ENCODE measurements around the gene LRRC75B.
"Not testable (repeated sequence)": the region's sequence is repeated elsewhere in the genome, so short reads cannot be mapped to it uniquely, and the experiment has no call there.

LRRC75B gene, protein sequence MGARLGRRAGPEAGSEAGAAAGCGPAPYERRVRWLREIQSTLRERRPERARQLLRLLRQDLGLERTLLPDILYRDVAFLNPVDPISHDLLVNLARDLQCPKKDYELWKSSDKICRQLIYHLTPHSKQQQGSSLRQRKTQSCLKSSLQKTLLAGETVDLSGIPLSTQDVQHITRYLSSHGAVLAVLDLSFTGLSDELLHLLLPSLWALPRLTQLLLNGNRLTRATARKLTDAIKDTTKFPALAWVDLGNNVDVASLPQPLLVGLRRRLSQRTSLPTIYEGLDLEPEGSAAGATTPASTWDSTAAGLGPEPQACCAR

GRCh38 chr22:24592851-24593558, at the start of gene LRRC75B:
Gene LRRC75B (minus strand): TSS chr22:24593073. CDS start chr22:24593039, 34 bp downstream.
- no peak for DNase-seq (ENCODE audit: low read depth)

DNA sequence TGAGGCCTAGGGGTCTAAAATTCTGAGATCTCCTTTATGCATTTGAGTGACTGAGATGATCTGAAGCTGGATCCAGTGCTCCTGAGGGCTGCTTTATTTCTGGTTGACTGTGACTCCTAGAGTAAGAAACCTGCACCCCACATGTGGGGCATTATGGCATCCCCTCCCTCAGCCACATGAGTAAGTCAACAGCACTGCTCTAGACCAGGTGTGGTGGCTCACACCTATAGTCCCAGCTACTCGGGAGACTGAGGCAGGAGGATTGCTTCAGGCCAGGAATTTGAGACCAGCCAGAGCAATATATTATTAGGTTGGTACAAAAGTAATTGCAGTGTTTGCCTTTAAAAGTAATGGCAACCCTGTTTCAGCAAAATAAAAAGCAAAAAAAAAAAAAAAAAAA, 49.4 kb upstream of the LRRC75B start:
- not testable (repeated sequence) for DNase-seq (ENCODE audit: low read depth)

- DNase-seq (ENCODE audit: low read depth) = not testable (repeated sequence)
Measured at GRCh38 chr22:24636513-24636912, 43.6 kb upstream of the LRRC75B start.

DNA sequence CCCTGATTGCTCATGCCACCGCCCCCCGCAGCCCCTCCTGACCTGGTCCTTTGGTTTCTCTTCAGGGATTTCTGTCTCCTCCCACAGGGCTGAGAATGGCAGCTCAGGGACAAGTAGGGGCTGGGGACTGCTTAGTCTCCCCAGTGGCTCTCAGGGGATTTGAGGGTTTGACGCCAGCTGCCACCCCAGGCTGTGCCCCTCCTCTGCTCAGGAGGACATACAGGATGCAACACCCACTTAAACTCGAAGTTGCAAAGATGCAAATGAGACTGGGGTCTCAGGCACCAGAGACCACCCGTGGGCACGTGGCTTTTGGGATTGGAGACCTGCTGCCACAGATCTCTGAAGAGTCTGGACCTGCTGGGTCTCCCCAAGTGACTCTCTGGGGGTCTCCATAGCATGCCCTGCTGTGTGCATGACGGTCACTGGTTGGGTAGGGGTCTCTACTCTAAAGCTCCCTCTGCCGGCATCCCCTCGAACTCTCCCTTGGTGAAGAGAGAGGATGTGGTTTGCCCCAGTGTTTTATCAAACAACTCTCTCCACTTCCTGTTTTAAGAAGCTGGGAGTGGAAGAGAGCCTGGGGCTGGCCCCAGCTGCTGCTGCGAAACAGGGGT, 42.0 kb upstream of the LRRC75B start:
- not testable (repeated sequence) for DNase-seq (ENCODE audit: low read depth)

GRCh38 chr22:24633231-24634023, 40.6 kb upstream of the LRRC75B start:
- DNase-seq (ENCODE audit: low read depth) = not testable (repeated sequence)

DNA sequence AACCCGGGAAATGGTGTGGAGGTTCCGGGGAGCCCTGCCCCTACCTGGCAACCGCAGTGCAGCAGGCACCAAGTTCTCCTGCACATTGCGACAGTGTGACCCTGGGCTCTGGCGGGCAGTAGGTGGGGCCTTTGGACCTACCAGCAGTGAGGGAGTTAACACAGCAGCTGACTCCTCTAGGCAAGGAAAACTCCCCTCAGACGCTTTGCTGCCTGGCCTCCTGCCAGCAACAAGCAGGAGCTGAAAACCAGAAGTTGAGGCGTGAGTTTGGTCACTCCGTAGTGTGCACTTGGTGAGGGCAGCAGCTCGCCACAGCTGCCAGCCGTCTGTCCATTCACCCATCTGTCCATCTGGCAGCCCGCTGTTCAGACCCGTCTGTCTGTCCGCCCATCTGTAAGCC, 39.8 kb upstream of the LRRC75B start:
- DNase-seq (ENCODE audit: low read depth) = not testable (repeated sequence)

GRCh38 chr22:24631430-24632122, 38.7 kb upstream of the LRRC75B start:
- not testable (repeated sequence) for DNase-seq (ENCODE audit: low read depth)

- DNase-seq (ENCODE audit: low read depth) = not testable (repeated sequence)
Measured at GRCh38 chr22:24630812-24631427, 38.0 kb upstream of the LRRC75B start.

DNA sequence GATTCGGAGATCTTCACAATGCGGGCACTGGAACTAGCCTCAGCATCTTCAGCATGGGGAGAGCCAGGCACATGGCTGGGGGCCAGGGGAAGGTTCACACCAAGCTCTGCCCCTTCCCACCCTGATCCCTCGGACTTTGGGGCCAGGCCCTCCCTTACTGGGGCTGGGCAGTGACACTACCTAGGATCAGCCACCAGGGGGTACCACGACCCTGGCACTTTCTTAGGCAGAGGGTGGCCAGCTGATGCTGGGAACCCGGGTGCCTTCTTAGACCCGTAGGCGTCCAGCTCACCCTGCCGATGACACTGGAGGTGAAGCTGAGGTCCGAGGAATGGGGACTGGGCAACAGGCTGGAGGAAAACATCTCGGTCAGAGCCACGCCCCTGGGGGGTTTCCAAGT, 36.2 kb upstream of the LRRC75B start:
- DNase-seq (ENCODE audit: low read depth) = not testable (repeated sequence)

GRCh38 chr22:24627911-24628310, 35.0 kb upstream of the LRRC75B start:
- DNase-seq (ENCODE audit: low read depth) = not testable (repeated sequence)

GRCh38 chr22:24622596-24622995, 29.7 kb upstream of the LRRC75B start:
- DNase-seq (ENCODE audit: low read depth) = not testable (repeated sequence)

DNA sequence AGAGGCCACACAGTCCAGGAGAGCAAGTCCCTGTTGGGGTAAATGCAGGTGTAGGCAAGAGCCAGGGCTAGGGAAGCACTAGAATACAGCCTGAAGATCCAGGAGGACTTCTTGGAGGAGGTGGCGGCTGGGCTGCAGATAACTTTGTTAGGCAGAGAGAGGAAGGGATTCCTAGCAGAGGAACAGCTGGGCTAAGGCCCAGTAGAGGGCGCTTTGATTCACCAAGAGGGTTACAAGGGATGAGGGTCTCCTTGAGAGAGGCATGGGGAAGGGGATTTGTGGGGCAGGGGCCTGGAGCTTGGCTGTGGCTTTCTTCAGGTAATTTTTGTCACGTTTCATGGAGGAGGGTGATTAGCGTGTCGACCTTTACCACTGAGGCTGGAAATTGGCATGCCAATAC, 28.4 kb upstream of the LRRC75B start:
- DNase-seq (ENCODE audit: low read depth) = not testable (repeated sequence)

GRCh38 chr22:24614794-24615193, 21.9 kb upstream of the LRRC75B start:
- not testable (repeated sequence) for DNase-seq (ENCODE audit: low read depth)

DNA sequence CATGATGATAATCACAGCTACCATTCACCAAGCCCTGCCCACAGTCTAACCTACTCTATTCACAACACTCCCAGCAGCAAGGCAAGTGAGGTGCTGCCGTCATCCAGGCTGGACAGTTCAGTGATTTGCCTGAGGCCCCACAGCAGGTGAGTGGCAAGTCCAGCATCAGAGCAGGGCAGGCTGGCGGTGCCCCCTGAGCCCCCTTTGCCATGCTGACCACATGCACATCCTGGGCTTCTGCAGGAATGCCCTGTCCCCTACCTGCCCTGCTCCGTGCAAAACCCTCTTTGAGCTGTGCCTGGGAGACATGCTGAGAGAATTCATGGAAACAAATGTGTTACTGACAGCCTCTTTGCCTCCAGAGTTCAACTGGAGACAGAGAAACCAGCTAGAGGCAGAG, 17.0 kb upstream of the LRRC75B start:
- DNase-seq (ENCODE audit: low read depth) = not testable (repeated sequence)

DNA sequence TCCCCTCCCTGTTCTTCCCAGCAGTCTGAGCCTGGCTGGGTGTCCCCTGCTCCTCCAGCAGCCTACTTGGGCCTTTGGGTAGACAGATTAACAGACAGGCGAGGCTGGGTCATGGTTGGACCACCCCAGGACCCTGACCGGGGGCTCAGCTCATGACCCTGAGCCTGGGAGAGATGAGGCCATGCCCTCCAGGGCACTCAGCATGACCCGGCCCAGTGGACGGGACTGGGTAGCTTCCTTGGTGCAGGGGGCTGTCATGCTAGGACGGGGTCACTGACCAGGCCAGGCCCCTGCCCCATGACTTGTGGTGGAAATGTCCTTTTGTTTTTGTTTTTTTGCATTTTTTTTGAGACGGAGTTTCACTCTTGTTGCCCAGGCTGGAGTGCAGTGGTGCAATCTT, 15.5 kb upstream of the LRRC75B start:
- DNase-seq (ENCODE audit: low read depth) = not testable (repeated sequence)

- DNase-seq (ENCODE audit: low read depth) = peak; percentile 32
Measured at GRCh38 chr22:24607429-24607983, 14.6 kb upstream of the LRRC75B start.

- not testable (repeated sequence) for DNase-seq (ENCODE audit: low read depth)
Measured at GRCh38 chr22:24606340-24606739, 13.5 kb upstream of the LRRC75B start.

- not testable (repeated sequence) for DNase-seq (ENCODE audit: low read depth)
Measured at GRCh38 chr22:24603770-24604629, 11.1 kb upstream of the LRRC75B start.

All from activated T-helper 1 cell treated with Interleukin-2 at 50 U/mL for 16 hours (primary cell).